HepG2 (cell line): Measurements from ENCODE around the gene PEMT. TPM values are rescaled to one million over a fixed set of nuclear protein-coding genes. Genes with fewer than 3 reads are reported as not detected.

Experiments used
- ARID2 ChIP-seq: sonication (generic); formaldehyde crosslinking; IDR thresholded peaks from 2 replicates; pipeline ENCODE4 v1.8.1; 2022; ENCODE audit warnings: mild to moderate bottlenecking, missing genetic modification reagents, borderline replicate concordance
- ASH2L ChIP-seq: fragments of 300-600, 200-600 bp; sonication (generic); IDR thresholded peaks from 2 replicates; pipeline ENCODE4 v1.7.0; 2017; ENCODE audit warnings: low read depth, mild to moderate bottlenecking, moderate library complexity, mixed read lengths, low read length; ENCODE audit not compliant: insufficient read length
- FOXM1 ChIP-seq: sonication (generic); formaldehyde crosslinking; IDR thresholded peaks from 2 replicates; pipeline ENCODE4 v1.5.0; 2020; ENCODE audit warnings: missing genetic modification reagents
- HOXD1 ChIP-seq: sonication (generic); formaldehyde crosslinking; IDR thresholded peaks from 2 replicates; pipeline ENCODE4 v1.5.0; 2020; ENCODE audit warnings: missing genetic modification reagents
- MAFG ChIP-seq: sonication (generic); formaldehyde crosslinking; IDR thresholded peaks from 2 replicates; pipeline ENCODE4 v1.5.1; 2020; ENCODE audit warnings: mild to moderate bottlenecking, missing genetic modification reagents
- MIER2 ChIP-seq: IDR thresholded peaks from 2 replicates; pipeline ENCODE4 v1.6.1; 2016; ENCODE audit warnings: missing biosample characterization, missing genetic modification reagents
- NONO ChIP-seq, 2 experiments: fragments of 450-650 bp in 1 of 2; sonication (generic) in 1 of 2; formaldehyde crosslinking in 1 of 2; IDR thresholded peaks in 1 of 2; conservative IDR thresholded peaks in 1 of 2; 2 replicates each; pipeline versions ENCODE4 v1.6.1 to v1.8.0; 2017 to 2022; ENCODE audit warnings: mild to moderate bottlenecking in 1 of 2, missing genetic modification reagents in 1 of 2, moderate library complexity in 1 of 2
- NR1H2 ChIP-seq: sonication (generic); formaldehyde crosslinking; IDR thresholded peaks from 2 replicates; pipeline ENCODE4 v1.8.1; 2022; ENCODE audit warnings: low read depth, missing genetic modification reagents, borderline replicate concordance
- NR2F2 ChIP-seq: IDR thresholded peaks from 2 replicates; pipeline ENCODE4 v1.6.1; 2012; ENCODE audit warnings: low read depth, inconsistent platforms, borderline replicate concordance
- RBM39 ChIP-seq: fragments of 200-400 bp; formaldehyde crosslinking; IDR thresholded peaks from one replicate; pipeline ENCODE4 v1.6.1; 2018; ENCODE audit warnings: antibody characterized with exemption, mild to moderate bottlenecking, low read depth, low read length; ENCODE audit not compliant: poor library complexity, severe bottlenecking
- SAP130 ChIP-seq: IDR thresholded peaks from 2 replicates; pipeline ENCODE4 v1.6.1; 2016; ENCODE audit warnings: low read depth
- STAT5B ChIP-seq: sonication (generic); formaldehyde crosslinking; IDR thresholded peaks from 2 replicates; pipeline ENCODE4 v1.4.0; 2020; ENCODE audit warnings: missing genetic modification reagents
- TEAD3 ChIP-seq: optimal IDR thresholded peaks from 2 replicates; pipeline ENCODE3; 2016; ENCODE audit warnings: borderline replicate concordance
- TP53 ChIP-seq: sonication (generic); formaldehyde crosslinking; conservative IDR thresholded peaks from 2 replicates; pipeline ENCODE4 v1.4.0; 2020; ENCODE audit warnings: missing genetic modification reagents
- ZMYM3 ChIP-seq: sonication (generic); formaldehyde crosslinking; IDR thresholded peaks from 2 replicates; pipeline ENCODE4 v1.5.1; 2020; ENCODE audit warnings: mild to moderate bottlenecking, missing genetic modification reagents
- ZNF563 ChIP-seq: sonication (generic); formaldehyde crosslinking; IDR thresholded peaks from 2 replicates; pipeline ENCODE4 v1.8.0; 2022; ENCODE audit warnings: mild to moderate bottlenecking, moderate library complexity, missing genetic modification reagents
- ZNF598 ChIP-seq: sonication (generic); formaldehyde crosslinking; IDR thresholded peaks from 2 replicates; pipeline ENCODE4 v1.5.1; 2020; ENCODE audit warnings: mild to moderate bottlenecking, missing genetic modification reagents, borderline replicate concordance
- ZNF891 ChIP-seq: sonication (generic); formaldehyde crosslinking; IDR thresholded peaks from 2 replicates; pipeline ENCODE4 v1.5.0; 2020; ENCODE audit warnings: mild to moderate bottlenecking, missing genetic modification reagents
- polyA plus RNA-seq, 8 experiments: library from polyadenylated mRNA; depleted of rRNA in 3 of 8; stranded (reverse) in 7 of 8; unstranded in 1 of 8; fragments of >200 nt; fragmentation: Illumina TruSeq in 4 of 8; extraction: Trizol in 4 of 8; gene quantifications; 2 replicates each; pipeline versions ENCODE4 v1.2.1 to v1.2.3, GENCODE V29; 2011 to 2016; ENCODE audit warnings: low read depth in 4 of 8, missing spikeins in 1 of 8, mixed read lengths in 1 of 8; ENCODE audit not compliant: insufficient read depth in 1 of 8
- total RNA-seq, 5 experiments: library from RNA; depleted of rRNA; stranded (reverse); fragments of >200 nt; fragmentation: Illumina TruSeq; extraction: Trizol; gene quantifications; 2 replicates each; pipeline ENCODE4 v1.2.3, GENCODE V29; 2016; ENCODE audit warnings: low read depth in 1 of 5
- TF ChIP-seq, protein P1 (sequence below): IDR thresholded peaks from 2 replicates; pipeline ENCODE4 v1.6.1; 2016; ENCODE audit warnings: low read depth, borderline replicate concordance
- TF ChIP-seq, protein P2 (sequence below): IDR thresholded peaks from 2 replicates; pipeline ENCODE4 v1.6.1; 2016; ENCODE audit warnings: low read depth, missing genetic modification reagents, missing compliant biosample characterization
- TF ChIP-seq, protein P3 (sequence below): fragments of 450-650 bp; IDR thresholded peaks from 2 replicates; pipeline ENCODE4 v1.6.1; 2017

Gene PEMT
- total and polyA plus RNA-seq, 2 of the 13 experiments (the other 11 are each of a cell fraction or from before 2014, with no cell fraction given): 31.7 to 43.6 TPM

DNA sequence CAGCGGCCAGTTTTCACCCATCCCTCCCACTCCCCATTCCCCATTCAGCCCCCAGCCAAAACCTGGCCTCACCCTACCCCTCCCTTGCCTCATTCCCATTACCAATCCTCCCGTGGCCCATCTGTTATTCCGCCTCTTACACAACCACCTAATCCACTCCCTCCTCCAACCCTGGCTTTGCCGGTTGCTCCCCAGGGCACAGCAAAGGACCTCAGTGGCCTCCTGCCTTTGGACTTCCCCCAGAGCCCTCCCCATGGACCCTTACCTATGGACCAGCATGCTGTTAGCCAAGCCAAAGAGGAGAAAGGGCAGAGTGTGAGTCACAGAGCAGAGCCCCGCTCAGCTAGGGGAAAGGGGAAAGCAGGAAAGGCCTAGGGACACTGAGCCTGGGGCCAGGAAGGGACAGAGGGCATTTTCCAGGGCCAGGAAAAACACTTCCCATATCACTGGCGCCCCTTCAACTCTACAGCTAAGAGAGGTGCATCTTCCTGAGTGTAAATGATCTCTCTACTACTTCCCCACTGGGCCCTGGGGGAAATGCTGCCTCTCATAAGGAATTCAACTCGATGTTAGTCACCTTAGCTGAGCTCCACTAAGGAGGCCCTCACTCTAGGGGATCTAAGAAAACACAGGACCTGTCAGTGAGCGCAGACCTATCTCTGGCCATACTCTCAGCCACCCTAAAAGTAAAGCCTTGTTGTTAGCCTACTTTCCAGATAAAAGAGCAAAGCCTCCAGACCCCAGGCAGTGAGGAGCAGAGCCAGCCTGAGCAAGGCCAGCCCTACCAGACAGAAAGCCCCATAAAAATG is 10.6 kb downstream of the PEMT start (continued):
- TF ChIP-seq NR1H2 (CRISPR knock-in tag): no peak
- no peak for TF ChIP-seq ZNF563 (CRISPR knock-in tag)
- no peak for TF ChIP-seq ZNF598 (CRISPR knock-in tag)
- no peak for TF ChIP-seq ARID2
- TF ChIP-seq TP53 (CRISPR knock-in tag): no peak
- TF ChIP-seq ZNF891 (CRISPR knock-in tag): 0 out of 2 replicates have a peak, but pooled peaks have one; percentile 2
- no peak for TF ChIP-seq MAFG (CRISPR knock-in tag)
- TF ChIP-seq SAP130 (CRISPR knock-in tag): peak; percentile 86
- TF ChIP-seq, protein P1, sequence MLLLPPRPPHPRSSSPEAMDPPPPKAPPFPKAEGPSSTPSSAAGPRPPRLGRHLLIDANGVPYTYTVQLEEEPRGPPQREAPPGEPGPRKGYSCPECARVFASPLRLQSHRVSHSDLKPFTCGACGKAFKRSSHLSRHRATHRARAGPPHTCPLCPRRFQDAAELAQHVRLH (CRISPR knock-in tag): no peak
- peak; percentile 30 for TF ChIP-seq RBM39
- TF ChIP-seq NR2F2: peak; percentile 67; the same call in 1 of the 2 replicates
- no peak for TF ChIP-seq TEAD3
- peak; percentile 48 for TF ChIP-seq ASH2L
- peak; percentile 97 for TF ChIP-seq ZMYM3 (CRISPR knock-in tag)
- TF ChIP-seq HOXD1 (CRISPR knock-in tag): 0 out of 2 replicates have a peak, but pooled peaks have one; percentile 11
- TF ChIP-seq, protein P2, sequence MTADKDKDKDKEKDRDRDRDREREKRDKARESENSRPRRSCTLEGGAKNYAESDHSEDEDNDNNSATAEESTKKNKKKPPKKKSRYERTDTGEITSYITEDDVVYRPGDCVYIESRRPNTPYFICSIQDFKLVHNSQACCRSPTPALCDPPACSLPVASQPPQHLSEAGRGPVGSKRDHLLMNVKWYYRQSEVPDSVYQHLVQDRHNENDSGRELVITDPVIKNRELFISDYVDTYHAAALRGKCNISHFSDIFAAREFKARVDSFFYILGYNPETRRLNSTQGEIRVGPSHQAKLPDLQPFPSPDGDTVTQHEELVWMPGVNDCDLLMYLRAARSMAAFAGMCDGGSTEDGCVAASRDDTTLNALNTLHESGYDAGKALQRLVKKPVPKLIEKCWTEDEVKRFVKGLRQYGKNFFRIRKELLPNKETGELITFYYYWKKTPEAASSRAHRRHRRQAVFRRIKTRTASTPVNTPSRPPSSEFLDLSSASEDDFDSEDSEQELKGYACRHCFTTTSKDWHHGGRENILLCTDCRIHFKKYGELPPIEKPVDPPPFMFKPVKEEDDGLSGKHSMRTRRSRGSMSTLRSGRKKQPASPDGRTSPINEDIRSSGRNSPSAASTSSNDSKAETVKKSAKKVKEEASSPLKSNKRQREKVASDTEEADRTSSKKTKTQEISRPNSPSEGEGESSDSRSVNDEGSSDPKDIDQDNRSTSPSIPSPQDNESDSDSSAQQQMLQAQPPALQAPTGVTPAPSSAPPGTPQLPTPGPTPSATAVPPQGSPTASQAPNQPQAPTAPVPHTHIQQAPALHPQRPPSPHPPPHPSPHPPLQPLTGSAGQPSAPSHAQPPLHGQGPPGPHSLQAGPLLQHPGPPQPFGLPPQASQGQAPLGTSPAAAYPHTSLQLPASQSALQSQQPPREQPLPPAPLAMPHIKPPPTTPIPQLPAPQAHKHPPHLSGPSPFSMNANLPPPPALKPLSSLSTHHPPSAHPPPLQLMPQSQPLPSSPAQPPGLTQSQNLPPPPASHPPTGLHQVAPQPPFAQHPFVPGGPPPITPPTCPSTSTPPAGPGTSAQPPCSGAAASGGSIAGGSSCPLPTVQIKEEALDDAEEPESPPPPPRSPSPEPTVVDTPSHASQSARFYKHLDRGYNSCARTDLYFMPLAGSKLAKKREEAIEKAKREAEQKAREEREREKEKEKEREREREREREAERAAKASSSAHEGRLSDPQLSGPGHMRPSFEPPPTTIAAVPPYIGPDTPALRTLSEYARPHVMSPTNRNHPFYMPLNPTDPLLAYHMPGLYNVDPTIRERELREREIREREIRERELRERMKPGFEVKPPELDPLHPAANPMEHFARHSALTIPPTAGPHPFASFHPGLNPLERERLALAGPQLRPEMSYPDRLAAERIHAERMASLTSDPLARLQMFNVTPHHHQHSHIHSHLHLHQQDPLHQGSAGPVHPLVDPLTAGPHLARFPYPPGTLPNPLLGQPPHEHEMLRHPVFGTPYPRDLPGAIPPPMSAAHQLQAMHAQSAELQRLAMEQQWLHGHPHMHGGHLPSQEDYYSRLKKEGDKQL (CRISPR knock-in tag): no peak
- TF ChIP-seq STAT5B (CRISPR knock-in tag): no peak
- TF ChIP-seq, protein P3, sequence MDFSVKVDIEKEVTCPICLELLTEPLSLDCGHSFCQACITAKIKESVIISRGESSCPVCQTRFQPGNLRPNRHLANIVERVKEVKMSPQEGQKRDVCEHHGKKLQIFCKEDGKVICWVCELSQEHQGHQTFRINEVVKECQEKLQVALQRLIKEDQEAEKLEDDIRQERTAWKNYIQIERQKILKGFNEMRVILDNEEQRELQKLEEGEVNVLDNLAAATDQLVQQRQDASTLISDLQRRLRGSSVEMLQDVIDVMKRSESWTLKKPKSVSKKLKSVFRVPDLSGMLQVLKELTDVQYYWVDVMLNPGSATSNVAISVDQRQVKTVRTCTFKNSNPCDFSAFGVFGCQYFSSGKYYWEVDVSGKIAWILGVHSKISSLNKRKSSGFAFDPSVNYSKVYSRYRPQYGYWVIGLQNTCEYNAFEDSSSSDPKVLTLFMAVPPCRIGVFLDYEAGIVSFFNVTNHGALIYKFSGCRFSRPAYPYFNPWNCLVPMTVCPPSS: no peak
- no peak for TF ChIP-seq NONO (IDR thresholded peaks at IDR 0.05)
- peak; percentile 74 for TF ChIP-seq NONO (CRISPR knock-in tag; conservative IDR thresholded peaks at IDR 0.05)
- no peak for TF ChIP-seq FOXM1 (CRISPR knock-in tag)
- TF ChIP-seq MIER2 (CRISPR knock-in tag): no peak
